ENCODE data around the gene ATAD3A.
"Not testable (repeated sequence)": the region's sequence is repeated elsewhere in the genome, so short reads cannot be mapped to it uniquely, and the experiment has no call there.

GRCh38 chr1:1524750-1525383 is 12.9 kb downstream of the ATAD3A start:
- TF ChIP-seq, protein P1, sequence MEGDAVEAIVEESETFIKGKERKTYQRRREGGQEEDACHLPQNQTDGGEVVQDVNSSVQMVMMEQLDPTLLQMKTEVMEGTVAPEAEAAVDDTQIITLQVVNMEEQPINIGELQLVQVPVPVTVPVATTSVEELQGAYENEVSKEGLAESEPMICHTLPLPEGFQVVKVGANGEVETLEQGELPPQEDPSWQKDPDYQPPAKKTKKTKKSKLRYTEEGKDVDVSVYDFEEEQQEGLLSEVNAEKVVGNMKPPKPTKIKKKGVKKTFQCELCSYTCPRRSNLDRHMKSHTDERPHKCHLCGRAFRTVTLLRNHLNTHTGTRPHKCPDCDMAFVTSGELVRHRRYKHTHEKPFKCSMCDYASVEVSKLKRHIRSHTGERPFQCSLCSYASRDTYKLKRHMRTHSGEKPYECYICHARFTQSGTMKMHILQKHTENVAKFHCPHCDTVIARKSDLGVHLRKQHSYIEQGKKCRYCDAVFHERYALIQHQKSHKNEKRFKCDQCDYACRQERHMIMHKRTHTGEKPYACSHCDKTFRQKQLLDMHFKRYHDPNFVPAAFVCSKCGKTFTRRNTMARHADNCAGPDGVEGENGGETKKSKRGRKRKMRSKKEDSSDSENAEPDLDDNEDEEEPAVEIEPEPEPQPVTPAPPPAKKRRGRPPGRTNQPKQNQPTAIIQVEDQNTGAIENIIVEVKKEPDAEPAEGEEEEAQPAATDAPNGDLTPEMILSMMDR (IDR thresholded peaks at IDR 0.05), result not testable (repeated sequence)
- not testable (repeated sequence) for TF ChIP-seq POLR2A (IDR thresholded peaks at IDR 0.05)
